Caco-2 (cell line): ENCODE data around the gene FBXW12. TPM values are rescaled to one million over a fixed set of nuclear protein-coding genes. Genes with fewer than 3 reads are reported as not detected.
A peak's percentile ranks its signal among the peaks of the same experiment; 100 is the strongest.

Source experiments
- BruUV-seq: library from RNA; stranded (reverse); fragments of 400-500 nt; replicated peaks from 2 replicates; lab custom pipeline; 2021; lab: Mats Ljungman, UMichigan
- CTCF ChIA-PET: fragments of 300-600 bp; sonication (Branson Sonifier 250); formaldehyde crosslinking; loops from one replicate; lab custom pipeline; 2022; ENCODE audit warnings: antibody characterized with exemption; lab: Charles Lee
- POLR2A ChIA-PET: fragments of 300-600 bp; sonication (Branson Sonifier 250); formaldehyde crosslinking; loops from one replicate; lab custom pipeline; 2022; ENCODE audit warnings: antibody characterized with exemption; lab: Charles Lee
- DNase-seq, 2 experiments: peaks; one replicate each; pipeline versions ENCODE4 v3.0.0 to v3.0.0-alpha.2; 2020 to 2022
- H3K27me3 ChIP-seq: replicated peaks from 2 replicates; pipeline ENCODE4 v1.6.0; 2011; ENCODE audit warnings: low read length; ENCODE audit not compliant: control insufficient read depth, insufficient read depth
- H3K36me3 ChIP-seq: 2 replicates; pipeline ENCODE4 v1.5.1; 2011; ENCODE audit warnings: low read length; ENCODE audit not compliant: control insufficient read depth, insufficient read depth
- H3K4me1 ChIP-seq: fragments of 250-450 bp; sonication (Bioruptor Pico); 2 replicates; pipeline ENCODE4 v1.5.1; 2020; ENCODE audit warnings: mild to moderate bottlenecking
- H3K4me3 ChIP-seq: 2 replicates; pipeline ENCODE4 v1.5.1; 2011; ENCODE audit warnings: low read depth, mild to moderate bottlenecking, control low read depth, low read length
- H3K9me3 ChIP-seq: fragments of 250-450 bp; sonication (Bioruptor Pico); 2 replicates; pipeline ENCODE4 v1.5.1; 2020; ENCODE audit warnings: mild to moderate bottlenecking, moderate library complexity
- H3K27ac Mint-ChIP-seq: one replicate; pipeline ENCODE4 v1.8.0; 2022; ENCODE audit warnings: mixed read lengths; ENCODE audit not compliant: unreplicated experiment
- H3K27me3 Mint-ChIP-seq: one replicate; pipeline ENCODE4 v1.8.0; 2022; ENCODE audit warnings: mixed read lengths; ENCODE audit not compliant: insufficient read depth, unreplicated experiment
- H3K36me3 Mint-ChIP-seq: one replicate; pipeline ENCODE4 v1.8.0; 2022; ENCODE audit warnings: mild to moderate bottlenecking, mixed read lengths; ENCODE audit not compliant: insufficient read depth, unreplicated experiment
- H3K4me1 Mint-ChIP-seq: one replicate; pipeline ENCODE4 v1.8.0; 2022; ENCODE audit warnings: low read depth, mixed read lengths; ENCODE audit not compliant: unreplicated experiment
- H3K4me3 Mint-ChIP-seq: one replicate; pipeline ENCODE4 v1.8.0; 2022; ENCODE audit warnings: mild to moderate bottlenecking, moderate library complexity, mixed read lengths; ENCODE audit not compliant: unreplicated experiment
- H3K9me3 Mint-ChIP-seq: one replicate; pipeline ENCODE4 v1.8.0; 2022; ENCODE audit warnings: mixed read lengths; ENCODE audit not compliant: unreplicated experiment
- CTCF ChIP-seq, 2 experiments: fragments of 200-600 bp in 1 of 2; IDR thresholded peaks; 1 replicate in 1 of 2; 2 replicates in 1 of 2; pipeline versions ENCODE4 v1.5.1 to v1.8.0; 2011 to 2022; ENCODE audit warnings: antibody characterized with exemption in 1 of 2, control low read depth in 1 of 2, inconsistent platforms in 1 of 2, low read depth in 1 of 2, low read length in 1 of 2, mild to moderate bottlenecking in 1 of 2, moderate library complexity in 1 of 2; ENCODE audit not compliant: insufficient read depth in 1 of 2, severe bottlenecking in 1 of 2, unreplicated experiment in 1 of 2
- intact Hi-C: fragments of 100-400 bp; cut with micrococcal nuclease; formaldehyde crosslinking; loops from one replicate; pipeline ENCODE4 v1.10.0; 2022; ENCODE audit not compliant: unreplicated experiment
- total RNA-seq: library from RNA; stranded (reverse); gene quantifications from 2 replicates; pipeline ENCODE4 v1.2.3, GENCODE V29; 2022

FBXW12 gene
- total RNA-seq, 1 experiment from 2014 or later, result 1.7 TPM

GRCh38 chr3:48397767-48398681 is 26.0 kb downstream of the FBXW12 start:
- CTCF ChIA-PET, result interaction anchor here (1.2 to 12.8 kb wide), 3 partner anchors 37 to 124 kb away, joined by 4 to 405 read pairs (median 5); partner anchors contain the start of genes CCDC51 and TMA7
- H3K36me3 Mint-ChIP-seq, result peaks cover 33% of the 10 kb centered on the region
- no peaks in the 10 kb centered on the region for H3K4me1 ChIP-seq
- H3K4me1 Mint-ChIP-seq, result peaks cover 11% of the 10 kb centered on the region
- intact Hi-C loops, result no loop called here
- POLR2A ChIA-PET, result no interaction called here
- no peaks in the 10 kb centered on the region for H3K9me3 ChIP-seq
- H3K9me3 Mint-ChIP-seq, result no peaks in the 10 kb centered on the region
- H3K27me3 ChIP-seq, result no peaks in the 10 kb centered on the region
- peak overlapping the region; percentile 67 for H3K27ac Mint-ChIP-seq
- H3K36me3 ChIP-seq, result no peaks in the 10 kb centered on the region; the same call in none of the 2 replicates
- no peaks in the 10 kb centered on the region for H3K27me3 Mint-ChIP-seq
- TF ChIP-seq CTCF (IDR thresholded peaks at IDR 0.05; ENCODE audit: insufficient read depth in 1 of 2, low read depth in 1 of 2, low read length in 1 of 2, severe bottlenecking in 1 of 2, unreplicated experiment in 1 of 2), result no peak
- BruUV-seq, result no TSS peak
- no peak for DNase-seq
- no peak overlapping the region for H3K4me3 Mint-ChIP-seq
- no peak overlapping the region for H3K4me3 ChIP-seq

GRCh38 chr3:48398701-48399386 is 26.8 kb downstream of the FBXW12 start:
- Histone ChIP-seq H3K36me3 (no peaks in the 10 kb centered on the region; the same call in none of the 2 replicates), H3K4me3 (no peak overlapping the region), H3K27me3 (no peaks in the 10 kb centered on the region), H3K9me3 (no peaks in the 10 kb centered on the region), H3K4me1 (no peaks in the 10 kb centered on the region)
- CTCF ChIA-PET, result interaction anchor here (0.9 to 12.8 kb wide), 4 partner anchors 36 to 204 kb away, joined by 3 to 405 read pairs (median 4); partner anchors contain the start of genes CCDC51 and TMA7
- Mint-ChIP-seq H3K4me3 (no peak overlapping the region), H3K27me3 (no peaks in the 10 kb centered on the region), H3K9me3 (no peaks in the 10 kb centered on the region), H3K4me1 (peaks cover 11% of the 10 kb centered on the region), H3K36me3 (peaks cover 37% of the 10 kb centered on the region), H3K27ac (no peak overlapping the region)
- POLR2A ChIA-PET, result no interaction called here
- no peak for DNase-seq
- BruUV-seq, result no TSS peak
- intact Hi-C loops, result no loop called here
- TF ChIP-seq CTCF (IDR thresholded peaks at IDR 0.05; ENCODE audit: insufficient read depth in 1 of 2, low read depth in 1 of 2, low read length in 1 of 2, severe bottlenecking in 1 of 2, unreplicated experiment in 1 of 2), result no peak
